Measurements from ENCODE around the gene FHL2. TPM values are rescaled to one million over a fixed set of nuclear protein-coding genes. Genes with fewer than 3 reads are reported as not detected.

Gene FHL2
- total and polyA plus RNA-seq, 2 of the 13 experiments (the other 11 are each of a cell fraction or from before 2014, with no cell fraction given), result 1.9 to 74.8 TPM

DNA sequence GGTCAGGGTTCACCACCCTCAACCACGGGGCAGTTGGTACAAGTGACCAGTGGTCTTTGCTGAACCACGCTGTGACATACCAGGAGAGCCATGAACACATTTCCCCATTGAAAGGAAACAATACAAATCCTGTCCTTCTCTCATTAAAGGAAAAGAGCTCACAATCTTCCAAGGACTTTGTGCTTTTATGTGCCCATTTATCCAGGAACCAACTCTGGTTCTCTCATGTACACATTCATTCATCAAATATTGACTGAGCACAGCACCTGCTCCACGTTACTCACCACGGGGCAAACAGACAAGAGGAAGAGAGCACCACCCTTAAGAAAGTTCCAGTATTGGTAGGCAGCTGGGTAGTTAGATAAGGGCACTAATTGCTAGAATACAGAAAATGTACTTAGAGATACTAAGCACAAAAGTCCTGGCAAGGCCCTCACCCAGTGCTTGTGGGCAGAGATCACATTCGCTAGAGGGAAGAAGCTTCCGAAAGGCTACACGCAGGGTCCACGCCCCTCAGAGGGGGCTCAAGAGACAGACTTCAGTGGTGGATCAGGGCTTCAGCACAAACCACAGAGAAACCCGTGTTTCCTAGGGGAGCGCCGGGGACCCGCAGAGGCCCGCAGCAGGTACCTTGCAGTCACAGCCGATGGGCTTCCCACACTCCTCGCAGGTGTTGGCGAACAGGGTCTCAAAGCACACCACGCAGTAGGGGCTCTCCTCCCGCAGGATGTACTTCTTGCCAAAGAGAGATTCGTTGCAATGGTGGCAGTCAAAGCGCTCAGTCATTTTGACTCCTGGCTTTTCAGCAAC lies 12.9 kb downstream of the FHL2 start (continued):
- TF ChIP-seq, protein P1, sequence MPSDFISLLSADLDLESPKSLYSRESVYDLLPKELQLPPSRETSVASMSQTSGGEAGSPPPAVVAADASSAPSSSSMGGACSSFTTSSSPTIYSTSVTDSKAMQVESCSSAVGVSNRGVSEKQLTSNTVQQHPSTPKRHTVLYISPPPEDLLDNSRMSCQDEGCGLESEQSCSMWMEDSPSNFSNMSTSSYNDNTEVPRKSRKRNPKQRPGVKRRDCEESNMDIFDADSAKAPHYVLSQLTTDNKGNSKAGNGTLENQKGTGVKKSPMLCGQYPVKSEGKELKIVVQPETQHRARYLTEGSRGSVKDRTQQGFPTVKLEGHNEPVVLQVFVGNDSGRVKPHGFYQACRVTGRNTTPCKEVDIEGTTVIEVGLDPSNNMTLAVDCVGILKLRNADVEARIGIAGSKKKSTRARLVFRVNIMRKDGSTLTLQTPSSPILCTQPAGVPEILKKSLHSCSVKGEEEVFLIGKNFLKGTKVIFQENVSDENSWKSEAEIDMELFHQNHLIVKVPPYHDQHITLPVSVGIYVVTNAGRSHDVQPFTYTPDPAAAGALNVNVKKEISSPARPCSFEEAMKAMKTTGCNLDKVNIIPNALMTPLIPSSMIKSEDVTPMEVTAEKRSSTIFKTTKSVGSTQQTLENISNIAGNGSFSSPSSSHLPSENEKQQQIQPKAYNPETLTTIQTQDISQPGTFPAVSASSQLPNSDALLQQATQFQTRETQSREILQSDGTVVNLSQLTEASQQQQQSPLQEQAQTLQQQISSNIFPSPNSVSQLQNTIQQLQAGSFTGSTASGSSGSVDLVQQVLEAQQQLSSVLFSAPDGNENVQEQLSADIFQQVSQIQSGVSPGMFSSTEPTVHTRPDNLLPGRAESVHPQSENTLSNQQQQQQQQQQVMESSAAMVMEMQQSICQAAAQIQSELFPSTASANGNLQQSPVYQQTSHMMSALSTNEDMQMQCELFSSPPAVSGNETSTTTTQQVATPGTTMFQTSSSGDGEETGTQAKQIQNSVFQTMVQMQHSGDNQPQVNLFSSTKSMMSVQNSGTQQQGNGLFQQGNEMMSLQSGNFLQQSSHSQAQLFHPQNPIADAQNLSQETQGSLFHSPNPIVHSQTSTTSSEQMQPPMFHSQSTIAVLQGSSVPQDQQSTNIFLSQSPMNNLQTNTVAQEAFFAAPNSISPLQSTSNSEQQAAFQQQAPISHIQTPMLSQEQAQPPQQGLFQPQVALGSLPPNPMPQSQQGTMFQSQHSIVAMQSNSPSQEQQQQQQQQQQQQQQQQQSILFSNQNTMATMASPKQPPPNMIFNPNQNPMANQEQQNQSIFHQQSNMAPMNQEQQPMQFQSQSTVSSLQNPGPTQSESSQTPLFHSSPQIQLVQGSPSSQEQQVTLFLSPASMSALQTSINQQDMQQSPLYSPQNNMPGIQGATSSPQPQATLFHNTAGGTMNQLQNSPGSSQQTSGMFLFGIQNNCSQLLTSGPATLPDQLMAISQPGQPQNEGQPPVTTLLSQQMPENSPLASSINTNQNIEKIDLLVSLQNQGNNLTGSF (CRISPR knock-in tag; IDR thresholded peaks at IDR 0.05), result no peak
- TF ChIP-seq CBX5 (CRISPR knock-in tag; IDR thresholded peaks at IDR 0.05; ENCODE audit: borderline replicate concordance) (no peak), ATRX (CRISPR knock-in tag; IDR thresholded peaks at IDR 0.05; ENCODE audit: borderline replicate concordance) (no peak), ZNF263 (CRISPR knock-in tag; IDR thresholded peaks at IDR 0.05) (no peak), HDAC1 (CRISPR knock-in tag; IDR thresholded peaks at IDR 0.05) (no peak), SOX5 (CRISPR knock-in tag; IDR thresholded peaks at IDR 0.05; ENCODE audit: borderline replicate concordance) (no peak; the same call in 1 of the 2 replicates), ZNF792 (CRISPR knock-in tag; IDR thresholded peaks at IDR 0.05) (no peak), CCDC6 (CRISPR knock-in tag; IDR thresholded peaks at IDR 0.05) (no peak), FOXP1 (IDR thresholded peaks at IDR 0.05) (no peak), FOXP1 (CRISPR knock-in tag; IDR thresholded peaks at IDR 0.05) (0 out of 2 replicates have a peak, but pooled peaks have one; percentile 13), ZNF331 (CRISPR knock-in tag; IDR thresholded peaks at IDR 0.05) (0 out of 2 replicates have a peak, but pooled peaks have one; percentile 14), ZSCAN9 (CRISPR knock-in tag; IDR thresholded peaks at IDR 0.05; ENCODE audit: borderline replicate concordance) (peak; percentile 79; the same call in 1 of the 2 replicates), CENPT (CRISPR knock-in tag; IDR thresholded peaks at IDR 0.05; ENCODE audit: low read depth) (no peak), GATA4 (IDR thresholded peaks at IDR 0.05; ENCODE audit: borderline replicate concordance, low read depth) (no peak; the same call in 1 of the 2 replicates), ZBTB8A (CRISPR knock-in tag; IDR thresholded peaks at IDR 0.05; ENCODE audit: borderline replicate concordance, low read depth) (no peak), ZNF780A (CRISPR knock-in tag; IDR thresholded peaks at IDR 0.05) (no peak), EP300 (IDR thresholded peaks at IDR 0.05; ENCODE audit: low read depth in 2 of 2, low read length in 2 of 2) (peak in 1 of 2 experiments; percentile 50; a peak in 1 of 4 replicates), EP300 (CRISPR knock-in tag; IDR thresholded peaks at IDR 0.05; ENCODE audit: borderline replicate concordance) (peak; percentile 63; the same call in 1 of the 2 replicates), ZNF766 (CRISPR knock-in tag; IDR thresholded peaks at IDR 0.05; ENCODE audit: borderline replicate concordance) (no peak), NCOA2 (CRISPR knock-in tag; IDR thresholded peaks at IDR 0.05) (peak; percentile 55; the same call in 1 of the 2 replicates), SRSF4 (IDR thresholded peaks at IDR 0.05; ENCODE audit: low read depth, low read length, poor library complexity, severe bottlenecking) (no peak), RFX1 (IDR thresholded peaks at IDR 0.05) (no peak), ZNF564 (CRISPR knock-in tag; IDR thresholded peaks at IDR 0.05) (no peak)
- TF ChIP-seq, protein P2, sequence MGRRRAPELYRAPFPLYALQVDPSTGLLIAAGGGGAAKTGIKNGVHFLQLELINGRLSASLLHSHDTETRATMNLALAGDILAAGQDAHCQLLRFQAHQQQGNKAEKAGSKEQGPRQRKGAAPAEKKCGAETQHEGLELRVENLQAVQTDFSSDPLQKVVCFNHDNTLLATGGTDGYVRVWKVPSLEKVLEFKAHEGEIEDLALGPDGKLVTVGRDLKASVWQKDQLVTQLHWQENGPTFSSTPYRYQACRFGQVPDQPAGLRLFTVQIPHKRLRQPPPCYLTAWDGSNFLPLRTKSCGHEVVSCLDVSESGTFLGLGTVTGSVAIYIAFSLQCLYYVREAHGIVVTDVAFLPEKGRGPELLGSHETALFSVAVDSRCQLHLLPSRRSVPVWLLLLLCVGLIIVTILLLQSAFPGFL (CRISPR knock-in tag; IDR thresholded peaks at IDR 0.05), result no peak
- TF ChIP-seq, protein P3, sequence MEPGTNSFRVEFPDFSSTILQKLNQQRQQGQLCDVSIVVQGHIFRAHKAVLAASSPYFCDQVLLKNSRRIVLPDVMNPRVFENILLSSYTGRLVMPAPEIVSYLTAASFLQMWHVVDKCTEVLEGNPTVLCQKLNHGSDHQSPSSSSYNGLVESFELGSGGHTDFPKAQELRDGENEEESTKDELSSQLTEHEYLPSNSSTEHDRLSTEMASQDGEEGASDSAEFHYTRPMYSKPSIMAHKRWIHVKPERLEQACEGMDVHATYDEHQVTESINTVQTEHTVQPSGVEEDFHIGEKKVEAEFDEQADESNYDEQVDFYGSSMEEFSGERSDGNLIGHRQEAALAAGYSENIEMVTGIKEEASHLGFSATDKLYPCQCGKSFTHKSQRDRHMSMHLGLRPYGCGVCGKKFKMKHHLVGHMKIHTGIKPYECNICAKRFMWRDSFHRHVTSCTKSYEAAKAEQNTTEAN (CRISPR knock-in tag; conservative IDR thresholded peaks at IDR 0.05), result no peak

All from HepG2 (cell line).